HepG2 (cell line): ENCODE measurements around the gene ANKRD52. TPM values are rescaled to one million over a fixed set of nuclear protein-coding genes. Genes with fewer than 3 reads are reported as not detected.

Experiments
- ARID4A ChIP-seq: sonication (generic); formaldehyde crosslinking; IDR thresholded peaks from 2 replicates; pipeline ENCODE4 v1.5.0; 2020; ENCODE audit warnings: mild to moderate bottlenecking, missing genetic modification reagents, borderline replicate concordance
- ARID5B ChIP-seq: IDR thresholded peaks from 2 replicates; pipeline ENCODE4 v1.4.0; 2020; ENCODE audit warnings: mild to moderate bottlenecking, missing genetic modification reagents
- HCFC1 ChIP-seq: fragments of 150-350 bp; IDR thresholded peaks from 2 replicates; pipeline ENCODE4 v1.6.1; 2014; ENCODE audit warnings: low read depth, low read length
- HINFP ChIP-seq: sonication (generic); formaldehyde crosslinking; IDR thresholded peaks from 2 replicates; pipeline ENCODE4 v1.4.0; 2020; ENCODE audit warnings: low read depth, mild to moderate bottlenecking, missing genetic modification reagents
- HMGA1 ChIP-seq: sonication (generic); formaldehyde crosslinking; conservative IDR thresholded peaks from 2 replicates; pipeline ENCODE4 v1.4.0; 2020; ENCODE audit warnings: missing genetic modification reagents
- MED8 ChIP-seq: sonication (generic); formaldehyde crosslinking; IDR thresholded peaks from 2 replicates; pipeline ENCODE4 v1.8.1; 2023; ENCODE audit warnings: mild to moderate bottlenecking, missing genetic modification reagents; ENCODE audit not compliant: insufficient replicate concordance
- SKI ChIP-seq: fragments of 450-650 bp; IDR thresholded peaks from one replicate; pipeline ENCODE4 v1.6.1; 2018; ENCODE audit warnings: mild to moderate bottlenecking; ENCODE audit not compliant: partially characterized antibody
- SOX6 ChIP-seq, 2 experiments: fragments of 450-650 bp in 1 of 2; sonication (generic) in 1 of 2; formaldehyde crosslinking in 1 of 2; IDR thresholded peaks; 2 replicates each; pipeline versions ENCODE4 v1.4.0 to v1.6.1; 2017 to 2020; ENCODE audit warnings: antibody characterized with exemption in 1 of 2, mild to moderate bottlenecking in 1 of 2, missing genetic modification reagents in 1 of 2
- THAP9 ChIP-seq: sonication (generic); formaldehyde crosslinking; IDR thresholded peaks from 2 replicates; pipeline ENCODE4; 2020; ENCODE audit warnings: missing genetic modification reagents, mild to moderate bottlenecking, borderline replicate concordance
- USF2 ChIP-seq, 2 experiments: sonication (generic) in 1 of 2; formaldehyde crosslinking in 1 of 2; IDR thresholded peaks; 2 replicates each; pipeline versions ENCODE4 v1.5.1 to v1.6.1; 2011 to 2020; ENCODE audit warnings: borderline replicate concordance in 1 of 2, low read depth in 1 of 2, low read length in 1 of 2, mild to moderate bottlenecking in 1 of 2, missing genetic modification reagents in 1 of 2, moderate library complexity in 1 of 2
- XRCC5 ChIP-seq: fragments of 200-400 bp; formaldehyde crosslinking; optimal IDR thresholded peaks from 2 replicates; pipeline ENCODE3; 2017; ENCODE audit warnings: mild to moderate bottlenecking, low read length
- ZNF430 ChIP-seq: sonication (generic); formaldehyde crosslinking; IDR thresholded peaks from 2 replicates; pipeline ENCODE4 v1.9.0; 2021; ENCODE audit warnings: mild to moderate bottlenecking, missing genetic modification reagents
- polyA plus RNA-seq, 8 experiments: library from polyadenylated mRNA; depleted of rRNA in 3 of 8; stranded (reverse) in 7 of 8; unstranded in 1 of 8; fragments of >200 nt; fragmentation: Illumina TruSeq in 4 of 8; extraction: Trizol in 4 of 8; gene quantifications; 2 replicates each; pipeline versions ENCODE4 v1.2.1 to v1.2.3, GENCODE V29; 2011 to 2016; ENCODE audit warnings: low read depth in 4 of 8, missing spikeins in 1 of 8, mixed read lengths in 1 of 8; ENCODE audit not compliant: insufficient read depth in 1 of 8
- total RNA-seq, 5 experiments: library from RNA; depleted of rRNA; stranded (reverse); fragments of >200 nt; fragmentation: Illumina TruSeq; extraction: Trizol; gene quantifications; 2 replicates each; pipeline ENCODE4 v1.2.3, GENCODE V29; 2016; ENCODE audit warnings: low read depth in 1 of 5

Gene ANKRD52
- total and polyA plus RNA-seq, 2 of the 13 experiments (the other 11 are each of a cell fraction or from before 2014, with no cell fraction given), result 7.8 to 9.2 TPM

GRCh38 chr12:56224102-56224701, 34.0 kb downstream of the ANKRD52 start, which contains the start of gene NABP2 (continued):
- TF ChIP-seq USF2 (IDR thresholded peaks at IDR 0.05; ENCODE audit: low read depth, low read length), result no peak
- no peak for TF ChIP-seq USF2 (CRISPR knock-in tag; IDR thresholded peaks at IDR 0.05; ENCODE audit: borderline replicate concordance)
- no peak for TF ChIP-seq MED8
- TF ChIP-seq XRCC5, result peak; percentile 93
- TF ChIP-seq SKI, result peak; percentile 74
- TF ChIP-seq HMGA1 (CRISPR knock-in tag), result no peak
- TF ChIP-seq THAP9 (CRISPR knock-in tag), result peak; percentile 78; the same call in 1 of the 2 replicates
- TF ChIP-seq HINFP (CRISPR knock-in tag), result peak; percentile 60; the same call in 1 of the 2 replicates
- TF ChIP-seq SOX6 (IDR thresholded peaks at IDR 0.05), result no peak
- TF ChIP-seq SOX6 (CRISPR knock-in tag; IDR thresholded peaks at IDR 0.05), result peak; percentile 44; the same call in 1 of the 2 replicates
- no peak for TF ChIP-seq HCFC1
- TF ChIP-seq ZNF430, result peak; percentile 77; the same call in 1 of the 2 replicates
- peak; percentile 43; the same call in 1 of the 2 replicates for TF ChIP-seq ARID5B (CRISPR knock-in tag)
- peak; percentile 80; the same call in 1 of the 2 replicates for TF ChIP-seq ARID4A (CRISPR knock-in tag)
